PC-9 (cell line): ENCODE measurements around the gene GYS1.

Experiments
- CTCF ChIP-seq: fragments of 200-600 bp; sonication (generic); conservative IDR thresholded peaks from 2 replicates; pipeline ENCODE4 v1.6.1; 2017; ENCODE audit warnings: mixed run types, antibody characterized with exemption, mild to moderate bottlenecking, moderate library complexity
- EZH2 ChIP-seq: fragments of 200-600 bp; sonication (generic); IDR thresholded peaks from 2 replicates; pipeline ENCODE4 v1.8.0; 2017; ENCODE audit warnings: antibody characterized with exemption, low read depth

GRCh38 chr19:48967346-48968178 is 25.5 kb downstream of the GYS1 start:
- TF ChIP-seq CTCF (no peak), EZH2 (no peak)
